ENCODE measurements around the gene PARP11.

Gene PARP11, protein sequence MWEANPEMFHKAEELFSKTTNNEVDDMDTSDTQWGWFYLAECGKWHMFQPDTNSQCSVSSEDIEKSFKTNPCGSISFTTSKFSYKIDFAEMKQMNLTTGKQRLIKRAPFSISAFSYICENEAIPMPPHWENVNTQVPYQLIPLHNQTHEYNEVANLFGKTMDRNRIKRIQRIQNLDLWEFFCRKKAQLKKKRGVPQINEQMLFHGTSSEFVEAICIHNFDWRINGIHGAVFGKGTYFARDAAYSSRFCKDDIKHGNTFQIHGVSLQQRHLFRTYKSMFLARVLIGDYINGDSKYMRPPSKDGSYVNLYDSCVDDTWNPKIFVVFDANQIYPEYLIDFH

DNA sequence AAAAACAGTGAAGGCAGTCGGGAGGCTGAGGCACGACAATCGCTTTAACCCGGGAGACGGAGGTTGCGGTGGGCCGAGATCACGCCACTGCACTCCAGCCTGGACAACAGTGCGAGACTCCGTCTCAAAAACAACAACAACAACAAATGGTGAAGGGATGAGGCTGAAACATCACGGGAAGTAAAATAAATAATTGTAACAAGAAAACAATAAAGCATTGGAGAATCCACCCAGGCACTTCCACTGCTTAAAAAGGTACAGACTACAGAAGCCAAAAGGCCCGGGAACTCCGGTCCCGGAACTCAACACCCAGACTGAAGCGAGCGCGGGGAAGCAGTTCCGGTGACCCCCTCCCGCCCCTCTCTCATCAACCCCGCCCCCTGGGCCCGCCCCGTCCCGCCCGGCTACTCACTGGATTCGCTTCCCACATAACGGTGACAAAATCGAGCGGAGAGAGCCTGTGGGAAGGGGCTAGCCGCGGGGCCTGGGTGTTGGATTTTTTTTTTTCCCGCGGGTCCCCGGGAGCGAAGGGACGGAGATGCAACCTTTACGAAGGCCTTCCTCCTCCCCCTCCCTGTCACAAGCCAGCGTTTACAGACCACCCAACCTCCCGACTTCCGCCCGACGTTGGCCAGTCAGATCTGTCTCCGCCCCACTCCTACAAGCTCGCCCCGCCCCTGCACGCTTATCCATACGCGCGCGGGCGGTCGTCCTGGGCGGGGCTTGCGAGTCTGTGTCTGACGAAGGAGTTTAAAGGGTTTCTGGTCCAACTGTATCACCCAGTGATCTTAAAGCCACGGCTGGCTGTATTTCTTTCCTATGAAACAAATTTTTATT is at the start of gene PARP11:
Gene PARP11 (minus strand): TSS at position 600 of the 837 bp plus-strand sequence. CDS start 170 bp downstream, at position 430.
- Histone ChIP-seq H3K36me3 (ENCODE audit: insufficient read depth, low read length) (no peaks in the 10 kb centered on the region), H3K4me1 (ENCODE audit: insufficient read depth, low read length) (peaks cover 47% of the 10 kb centered on the region), H2AFZ (ENCODE audit: low read depth, low read length) (peak within 1 kb of the TSS; percentile 91), H3K79me2 (ENCODE audit: insufficient read depth, low read length) (peaks cover 48% of the 10 kb centered on the region), H3K4me2 (ENCODE audit: insufficient read depth, low read length) (peak within 1 kb of the TSS; percentile 82), H3K27me3 (ENCODE audit: insufficient read depth, low read length, poor library complexity) (no peaks in the 10 kb centered on the region), H3K4me3 (ENCODE audit: low read depth in 1 of 2, low read length in 2 of 2) (peak within 1 kb of the TSS; percentile 86 to 89), H3K9ac (ENCODE audit: low read depth, low read length) (peak within 1 kb of the TSS; percentile 78), H3K27ac (ENCODE audit: low read length) (peak within 1 kb of the TSS; percentile 89), H4K20me1 (ENCODE audit: insufficient read depth, low read length) (no peaks in the 10 kb centered on the region), H3K9me3 (ENCODE audit: insufficient read depth, low read length, severe bottlenecking) (no peaks in the 10 kb centered on the region)
- TF ChIP-seq, protein P1, sequence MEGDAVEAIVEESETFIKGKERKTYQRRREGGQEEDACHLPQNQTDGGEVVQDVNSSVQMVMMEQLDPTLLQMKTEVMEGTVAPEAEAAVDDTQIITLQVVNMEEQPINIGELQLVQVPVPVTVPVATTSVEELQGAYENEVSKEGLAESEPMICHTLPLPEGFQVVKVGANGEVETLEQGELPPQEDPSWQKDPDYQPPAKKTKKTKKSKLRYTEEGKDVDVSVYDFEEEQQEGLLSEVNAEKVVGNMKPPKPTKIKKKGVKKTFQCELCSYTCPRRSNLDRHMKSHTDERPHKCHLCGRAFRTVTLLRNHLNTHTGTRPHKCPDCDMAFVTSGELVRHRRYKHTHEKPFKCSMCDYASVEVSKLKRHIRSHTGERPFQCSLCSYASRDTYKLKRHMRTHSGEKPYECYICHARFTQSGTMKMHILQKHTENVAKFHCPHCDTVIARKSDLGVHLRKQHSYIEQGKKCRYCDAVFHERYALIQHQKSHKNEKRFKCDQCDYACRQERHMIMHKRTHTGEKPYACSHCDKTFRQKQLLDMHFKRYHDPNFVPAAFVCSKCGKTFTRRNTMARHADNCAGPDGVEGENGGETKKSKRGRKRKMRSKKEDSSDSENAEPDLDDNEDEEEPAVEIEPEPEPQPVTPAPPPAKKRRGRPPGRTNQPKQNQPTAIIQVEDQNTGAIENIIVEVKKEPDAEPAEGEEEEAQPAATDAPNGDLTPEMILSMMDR (IDR thresholded peaks at IDR 0.05; ENCODE audit: borderline replicate concordance, extremely low read depth, low read length, poor library complexity, severe bottlenecking): no peak
- no peak for TF ChIP-seq EZH2 (IDR thresholded peaks at IDR 0.05; ENCODE audit: borderline replicate concordance, low read depth, low read length, severe bottlenecking)
- peak; percentile 94 for ATAC-seq (ENCODE audit: insufficient read depth, low read depth)
- DNase-seq: peak; percentile 97

DNA sequence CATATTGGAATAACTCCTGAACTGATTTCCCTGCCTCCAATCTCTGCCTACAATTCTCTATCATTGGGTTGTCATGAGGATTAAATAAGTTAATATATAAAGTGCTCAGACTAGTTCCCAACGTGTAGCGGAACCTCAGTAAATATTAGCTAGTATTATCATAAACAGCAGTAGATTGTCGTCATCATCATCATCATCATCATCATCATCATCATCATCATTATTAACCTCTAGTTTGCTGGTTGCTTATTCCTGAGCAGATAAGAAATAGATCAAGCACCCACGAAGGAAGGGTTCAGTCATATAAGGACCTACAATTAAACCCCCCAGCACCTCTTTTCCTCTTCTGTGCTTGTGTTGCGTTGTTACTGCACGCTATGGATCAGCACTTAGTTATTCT is 48.8 kb upstream of the PARP11 start:
- H3K9ac ChIP-seq (ENCODE audit: low read depth, low read length): no peak overlapping the region
- no peak overlapping the region for H3K4me2 ChIP-seq (ENCODE audit: insufficient read depth, low read length)
- H3K4me3 ChIP-seq (ENCODE audit: low read depth in 1 of 2, low read length in 2 of 2): no peak overlapping the region
- H3K27me3 ChIP-seq (ENCODE audit: insufficient read depth, low read length, poor library complexity): peaks cover 4% of the 10 kb centered on the region
- H3K36me3 ChIP-seq (ENCODE audit: insufficient read depth, low read length): no peaks in the 10 kb centered on the region
- no peaks in the 10 kb centered on the region for H4K20me1 ChIP-seq (ENCODE audit: insufficient read depth, low read length)
- no peak overlapping the region for H3K27ac ChIP-seq (ENCODE audit: low read length)
- DNase-seq: no peak
- H3K79me2 ChIP-seq (ENCODE audit: insufficient read depth, low read length): no peaks in the 10 kb centered on the region
- H3K9me3 ChIP-seq (ENCODE audit: insufficient read depth, low read length, severe bottlenecking): no peaks in the 10 kb centered on the region
- no peak for TF ChIP-seq EZH2 (IDR thresholded peaks at IDR 0.05; ENCODE audit: borderline replicate concordance, low read depth, low read length, severe bottlenecking)
- TF ChIP-seq, protein P1 (IDR thresholded peaks at IDR 0.05; ENCODE audit: borderline replicate concordance, extremely low read depth, low read length, poor library complexity, severe bottlenecking): no peak
- no peak overlapping the region for H2AFZ ChIP-seq (ENCODE audit: low read depth, low read length)
- H3K4me1 ChIP-seq (ENCODE audit: insufficient read depth, low read length): no peaks in the 10 kb centered on the region
- no peak for ATAC-seq (ENCODE audit: insufficient read depth, low read depth)

DNA sequence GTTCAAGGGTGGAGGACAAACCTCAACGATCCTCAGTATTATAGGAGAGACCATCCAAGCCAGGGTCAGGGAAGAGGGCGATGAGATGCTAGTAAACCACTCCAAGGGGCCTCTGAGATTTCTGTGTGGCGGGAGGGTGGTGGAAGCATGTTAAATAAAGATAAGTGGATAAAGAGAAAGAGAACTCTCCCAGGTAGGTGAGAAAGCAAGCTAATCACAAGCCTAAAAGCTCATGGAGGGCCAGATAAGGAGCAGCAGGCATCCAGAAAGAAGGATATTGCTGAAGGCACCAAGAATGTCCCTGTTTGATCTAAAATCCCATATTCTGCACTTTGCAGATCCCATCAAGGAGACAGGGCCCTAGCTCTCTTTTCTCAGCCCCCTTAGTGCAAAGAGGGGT is 48.3 kb upstream of the PARP11 start:
- Histone ChIP-seq H3K4me2 (ENCODE audit: insufficient read depth, low read length) (no peak overlapping the region), H3K4me1 (ENCODE audit: insufficient read depth, low read length) (no peaks in the 10 kb centered on the region), H3K36me3 (ENCODE audit: insufficient read depth, low read length) (no peaks in the 10 kb centered on the region), H3K9me3 (ENCODE audit: insufficient read depth, low read length, severe bottlenecking) (no peaks in the 10 kb centered on the region), H4K20me1 (ENCODE audit: insufficient read depth, low read length) (no peaks in the 10 kb centered on the region), H3K4me3 (ENCODE audit: low read depth in 1 of 2, low read length in 2 of 2) (no peak overlapping the region), H3K79me2 (ENCODE audit: insufficient read depth, low read length) (no peaks in the 10 kb centered on the region), H3K27ac (ENCODE audit: low read length) (no peak overlapping the region), H2AFZ (ENCODE audit: low read depth, low read length) (no peak overlapping the region), H3K27me3 (ENCODE audit: insufficient read depth, low read length, poor library complexity) (peaks cover 4% of the 10 kb centered on the region), H3K9ac (ENCODE audit: low read depth, low read length) (no peak overlapping the region)
- ATAC-seq (ENCODE audit: insufficient read depth, low read depth) (no peak), DNase-seq (no peak)
- TF ChIP-seq, protein P1 (IDR thresholded peaks at IDR 0.05; ENCODE audit: borderline replicate concordance, extremely low read depth, low read length, poor library complexity, severe bottlenecking): no peak
- no peak for TF ChIP-seq EZH2 (IDR thresholded peaks at IDR 0.05; ENCODE audit: borderline replicate concordance, low read depth, low read length, severe bottlenecking)

Data from DND-41 (cell line).